ENCODE data around the gene LRRC4B. TPM values are rescaled to one million over a fixed set of nuclear protein-coding genes. Genes with fewer than 3 reads are reported as not detected.
"Not testable (repeated sequence)": the region's sequence is repeated elsewhere in the genome, so short reads cannot be mapped to it uniquely, and the experiment has no call there.

The LRRC4B gene, protein sequence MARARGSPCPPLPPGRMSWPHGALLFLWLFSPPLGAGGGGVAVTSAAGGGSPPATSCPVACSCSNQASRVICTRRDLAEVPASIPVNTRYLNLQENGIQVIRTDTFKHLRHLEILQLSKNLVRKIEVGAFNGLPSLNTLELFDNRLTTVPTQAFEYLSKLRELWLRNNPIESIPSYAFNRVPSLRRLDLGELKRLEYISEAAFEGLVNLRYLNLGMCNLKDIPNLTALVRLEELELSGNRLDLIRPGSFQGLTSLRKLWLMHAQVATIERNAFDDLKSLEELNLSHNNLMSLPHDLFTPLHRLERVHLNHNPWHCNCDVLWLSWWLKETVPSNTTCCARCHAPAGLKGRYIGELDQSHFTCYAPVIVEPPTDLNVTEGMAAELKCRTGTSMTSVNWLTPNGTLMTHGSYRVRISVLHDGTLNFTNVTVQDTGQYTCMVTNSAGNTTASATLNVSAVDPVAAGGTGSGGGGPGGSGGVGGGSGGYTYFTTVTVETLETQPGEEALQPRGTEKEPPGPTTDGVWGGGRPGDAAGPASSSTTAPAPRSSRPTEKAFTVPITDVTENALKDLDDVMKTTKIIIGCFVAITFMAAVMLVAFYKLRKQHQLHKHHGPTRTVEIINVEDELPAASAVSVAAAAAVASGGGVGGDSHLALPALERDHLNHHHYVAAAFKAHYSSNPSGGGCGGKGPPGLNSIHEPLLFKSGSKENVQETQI
- not detected for total RNA-seq

DNA sequence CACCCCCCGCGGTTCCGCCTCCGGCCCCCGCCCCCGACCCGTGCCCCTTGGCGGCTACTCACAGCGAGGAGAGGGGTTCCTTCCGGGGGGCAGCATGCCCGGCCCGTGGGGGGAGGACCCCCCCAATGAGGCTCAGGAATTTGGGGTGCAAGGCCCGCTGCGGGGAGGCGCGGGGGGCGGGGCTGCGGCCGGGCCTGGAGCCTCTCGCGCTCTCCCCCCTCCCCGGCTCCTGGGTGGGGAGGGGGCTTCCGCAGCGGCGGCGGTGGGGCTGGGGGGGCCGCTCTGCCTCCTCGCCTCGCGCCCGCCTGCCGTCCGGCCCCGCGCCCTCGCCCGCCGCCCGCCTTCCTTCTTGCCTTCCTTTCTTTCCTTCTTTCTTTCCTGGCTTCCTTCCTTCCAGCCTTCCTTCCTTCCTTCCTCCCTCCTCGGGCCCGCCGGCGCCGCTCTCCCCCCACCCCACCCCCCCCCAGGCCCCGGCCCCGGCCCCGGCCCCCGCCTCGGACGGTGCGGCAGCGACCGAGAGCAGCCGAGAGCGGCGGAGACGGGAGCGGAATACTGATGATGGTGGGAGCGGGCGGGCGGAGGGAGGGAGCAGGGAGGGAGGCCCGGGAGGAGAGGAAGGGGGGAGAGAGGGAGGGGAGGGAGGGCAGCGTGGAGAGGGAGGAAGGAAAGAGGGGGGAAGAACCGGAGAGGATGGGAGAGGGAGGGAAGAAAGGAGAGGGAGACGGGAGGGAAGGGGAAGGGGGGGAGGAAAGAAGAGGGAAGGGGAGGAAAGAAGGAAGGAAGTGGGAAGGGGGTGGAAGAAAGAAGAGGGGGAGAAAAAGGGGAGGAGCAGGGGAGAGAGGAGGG is at the start of gene LRRC4B:
Gene LRRC4B, minus strand, starts transcription at position 554 of the 846 bp plus-strand sequence. CDS start 19,597 bp downstream, outside the sequence.
- Mint-ChIP-seq H3K27ac (no peak within 1 kb of the TSS), H3K4me1 (peaks cover 8% of the 10 kb centered on the region), H3K27me3 (peaks cover 58% of the 10 kb centered on the region), H3K36me3 (no peaks in the 10 kb centered on the region), H3K4me3 (no peak within 1 kb of the TSS), H3K9me3 (no peaks in the 10 kb centered on the region)
- ATAC-seq (ENCODE audit: low read depth) (no peak), DNase-seq (no peak)
- POLR2A ChIA-PET, result no interaction called here

DNA sequence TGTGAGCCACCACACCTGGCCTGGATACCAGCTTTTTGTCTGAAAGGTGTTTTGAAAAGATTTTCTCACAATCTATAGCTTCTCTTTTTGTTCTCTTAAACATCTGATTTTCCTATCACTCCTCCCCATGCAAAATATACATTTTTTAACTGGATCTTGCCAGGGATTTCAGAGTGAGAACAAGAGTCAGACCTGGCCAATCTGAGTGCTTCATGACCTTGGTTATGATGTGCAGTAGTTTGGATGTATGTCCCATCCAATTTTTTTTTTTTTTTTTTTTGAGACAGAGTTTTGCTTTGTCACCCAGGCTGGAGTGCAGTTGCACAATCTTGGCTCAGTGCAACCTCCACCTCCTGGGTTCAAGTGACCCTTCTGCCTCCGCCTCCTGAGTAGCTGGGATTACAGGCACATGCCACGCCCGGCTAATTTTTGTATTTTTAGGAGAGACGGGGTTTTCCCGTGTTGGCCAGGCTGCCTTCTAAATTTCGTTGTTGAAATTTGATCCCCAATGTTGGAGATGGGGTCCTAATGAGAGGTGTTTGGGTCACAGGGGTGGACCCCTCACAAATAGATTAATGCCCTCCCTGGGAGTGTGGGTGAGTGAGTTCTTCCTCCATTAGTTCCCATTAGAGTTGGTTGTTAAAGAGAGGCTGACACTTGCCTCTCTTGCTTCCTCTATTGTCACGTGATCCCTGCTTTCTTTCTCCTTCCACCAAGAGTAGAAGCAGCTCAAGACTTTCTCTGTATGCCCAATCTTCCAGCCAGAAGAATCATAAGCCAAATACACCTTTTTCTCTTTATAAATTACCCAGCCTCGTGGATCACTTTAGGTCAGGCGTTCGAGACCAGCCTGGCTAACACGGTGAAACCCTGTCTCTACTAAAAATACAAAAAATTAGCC is 44.5 kb upstream of the LRRC4B start:
- POLR2A ChIA-PET; H3K4me1 Mint-ChIP-seq; H3K9me3 Mint-ChIP-seq; ATAC-seq (ENCODE audit: low read depth); H3K27ac Mint-ChIP-seq; H3K27me3 Mint-ChIP-seq; H3K4me3 Mint-ChIP-seq; H3K36me3 Mint-ChIP-seq; DNase-seq: not testable (repeated sequence)

DNA sequence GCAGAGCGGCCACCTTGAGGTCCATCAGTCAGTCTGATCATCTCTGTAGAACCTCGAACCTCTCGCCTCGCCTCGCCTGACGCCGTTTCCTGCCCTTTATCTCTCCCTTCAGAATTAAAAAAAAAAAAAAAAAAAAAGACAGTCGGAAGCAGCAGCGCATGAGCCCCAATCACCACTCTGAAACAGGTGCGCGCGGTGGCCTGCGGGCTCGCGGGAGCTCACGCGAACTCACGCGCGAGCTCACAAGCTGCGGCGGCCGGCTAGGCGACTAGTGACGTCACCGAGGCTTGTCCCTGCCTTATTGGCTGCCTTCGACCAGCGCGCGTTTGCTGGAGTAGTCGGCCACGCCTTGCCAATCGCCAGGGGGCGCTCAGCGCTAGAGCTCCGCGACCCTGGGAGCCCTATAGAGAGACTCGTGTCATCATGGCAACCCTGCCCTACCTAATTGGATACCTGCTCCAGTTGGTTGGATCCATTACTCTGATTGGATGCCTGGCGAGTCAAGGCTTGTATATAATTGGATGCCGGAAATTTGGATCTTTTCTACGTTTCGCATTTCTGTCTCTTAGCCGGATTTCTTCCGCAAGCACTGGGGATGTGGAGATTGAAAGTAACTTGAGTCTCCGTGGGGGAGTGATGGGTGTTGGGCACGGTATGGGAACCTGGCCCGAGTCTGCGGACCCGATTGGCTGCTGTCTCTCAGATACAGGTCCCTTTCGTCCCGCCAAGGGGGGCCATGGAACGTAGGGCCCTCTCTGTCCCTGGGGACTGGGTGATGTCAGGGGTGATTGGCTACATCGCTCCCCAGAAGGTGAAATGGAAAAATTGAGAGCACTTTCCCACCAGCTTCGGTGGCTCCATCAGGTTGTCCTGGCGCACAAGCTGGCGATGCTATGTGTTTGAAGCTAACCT is 39.9 kb upstream of the LRRC4B start:
- Mint-ChIP-seq H3K27me3 (peaks cover 18% of the 10 kb centered on the region), H3K4me3 (peak overlapping the region; percentile 58), H3K36me3 (peaks cover 2% of the 10 kb centered on the region), H3K27ac (peak overlapping the region; percentile 35), H3K4me1 (peaks cover 10% of the 10 kb centered on the region), H3K9me3 (no peaks in the 10 kb centered on the region)
- ATAC-seq (ENCODE audit: low read depth) (peak; percentile 85), DNase-seq (peak; percentile 88)
- POLR2A ChIA-PET, result interaction anchor here (0.6 kb wide), 1 partner anchor 953 kb away, joined by 3 read pairs; no protein-coding TSS in a partner anchor

DNA sequence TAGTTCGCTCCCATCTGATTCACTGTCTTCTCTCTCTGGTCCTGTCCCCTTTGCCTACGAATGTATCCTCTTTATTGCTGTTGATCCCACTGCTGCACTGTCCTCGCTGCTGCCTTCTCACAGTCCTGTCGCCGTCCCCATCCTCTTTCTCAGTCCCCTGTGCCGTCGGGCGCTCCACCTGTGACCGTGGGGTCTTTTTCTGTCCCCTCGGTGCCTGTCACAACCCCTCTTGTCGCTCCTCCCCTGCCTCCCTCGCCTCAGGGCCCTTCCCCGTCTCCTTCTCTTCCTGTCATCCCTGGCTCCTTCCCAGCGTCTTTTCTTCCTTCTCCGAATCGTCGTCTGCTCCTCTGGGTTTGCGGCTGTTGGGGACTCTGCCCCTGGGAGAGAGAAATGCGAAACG is 39.2 kb upstream of the LRRC4B start:
- Mint-ChIP-seq H3K9me3 (no peaks in the 10 kb centered on the region), H3K27ac (peak overlapping the region; percentile 21), H3K4me1 (peaks cover 10% of the 10 kb centered on the region), H3K36me3 (peaks cover 2% of the 10 kb centered on the region), H3K27me3 (peaks cover 25% of the 10 kb centered on the region), H3K4me3 (peak overlapping the region; percentile 33)
- POLR2A ChIA-PET, result no interaction called here
- DNase-seq (no peak), ATAC-seq (ENCODE audit: low read depth) (no peak)

DNA sequence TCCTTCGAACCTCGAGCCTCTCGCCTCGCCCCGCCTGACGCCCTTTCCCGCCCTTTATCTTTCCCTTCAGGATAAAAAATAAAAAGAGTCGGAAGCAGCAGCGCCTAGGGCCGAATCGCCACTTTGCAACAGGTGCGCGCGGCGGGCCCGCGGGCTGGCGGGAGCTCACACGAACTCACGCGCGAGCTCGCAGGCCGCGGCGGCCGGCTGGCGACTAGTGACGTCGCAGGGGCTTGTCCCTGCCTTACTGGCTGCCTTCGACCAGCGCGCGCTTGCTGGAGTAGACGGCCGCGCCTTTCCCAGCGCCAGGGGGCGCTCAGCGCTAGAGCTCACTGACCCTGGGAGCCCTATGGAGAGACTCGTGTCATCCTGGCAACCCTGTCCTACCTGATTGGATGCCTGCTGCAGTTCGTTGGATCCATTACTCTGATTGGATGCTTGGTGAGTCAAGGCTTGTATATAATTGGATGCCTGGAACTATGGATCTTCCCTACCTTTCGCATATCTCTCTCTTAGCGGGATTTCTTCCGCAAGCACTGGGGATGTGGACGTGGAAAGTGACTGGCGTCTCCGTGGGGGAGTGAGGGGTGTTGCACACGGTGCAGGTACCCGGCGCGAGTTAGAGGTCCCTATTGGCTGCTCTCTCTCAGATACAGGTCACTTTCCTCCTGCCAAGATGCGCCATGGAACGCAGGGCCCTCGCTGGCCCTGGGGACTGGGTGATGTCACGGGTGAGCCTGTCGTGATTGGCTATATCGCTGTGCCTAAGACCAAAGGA is 38.0 kb upstream of the LRRC4B start:
- H3K36me3 Mint-ChIP-seq, H3K9me3 Mint-ChIP-seq, POLR2A ChIA-PET, DNase-seq, H3K27ac Mint-ChIP-seq: not testable (repeated sequence)
- ATAC-seq (ENCODE audit: low read depth), result peak; percentile 38
- H3K4me1 Mint-ChIP-seq, result peaks cover 10% of the 10 kb centered on the region
- H3K27me3 Mint-ChIP-seq, result peaks cover 26% of the 10 kb centered on the region
- peak overlapping the region; percentile 25 for H3K4me3 Mint-ChIP-seq

DNA sequence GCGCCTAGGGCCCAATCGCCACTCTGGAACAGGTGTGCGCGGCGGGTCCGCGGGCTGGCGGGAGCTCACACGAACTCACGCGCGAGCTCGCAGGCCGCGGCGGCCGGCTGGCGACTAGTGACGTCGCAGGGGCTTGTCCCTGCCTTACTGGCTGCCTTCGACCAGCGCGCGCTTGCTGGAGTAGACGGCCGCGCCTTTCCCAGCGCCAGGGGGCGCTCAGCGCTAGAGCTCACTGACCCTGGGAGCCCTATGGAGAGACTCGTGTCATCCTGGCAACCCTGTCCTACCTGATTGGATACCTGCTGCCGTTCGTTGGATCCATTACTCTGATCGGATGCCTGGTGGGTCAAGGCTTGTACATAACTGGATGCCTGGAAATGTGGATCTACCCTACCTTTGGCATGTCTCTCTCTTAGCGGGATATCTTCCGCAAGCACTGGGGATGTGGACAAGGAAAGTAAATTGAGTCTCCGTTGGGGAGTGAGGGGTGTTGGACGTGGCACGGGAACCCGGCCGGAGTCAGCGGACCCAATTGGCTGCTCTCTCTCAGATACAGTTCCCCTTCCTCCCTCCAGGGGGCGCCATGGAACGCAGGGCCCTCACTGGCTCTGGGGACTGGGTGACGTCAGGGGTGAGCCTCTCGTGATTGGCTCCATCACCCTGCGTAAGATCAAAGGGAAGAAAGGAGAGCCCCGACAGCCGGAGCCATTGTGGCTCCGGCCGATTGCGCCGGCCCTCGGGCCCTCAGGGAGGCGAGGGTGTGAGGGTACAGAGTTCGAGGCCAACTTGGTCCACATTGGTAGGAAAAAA is 36.2 kb upstream of the LRRC4B start:
- H3K9me3 Mint-ChIP-seq; H3K27ac Mint-ChIP-seq; DNase-seq; POLR2A ChIA-PET; H3K4me3 Mint-ChIP-seq; ATAC-seq (ENCODE audit: low read depth); H3K36me3 Mint-ChIP-seq: not testable (repeated sequence)
- Mint-ChIP-seq H3K27me3 (peaks cover 30% of the 10 kb centered on the region), H3K4me1 (peaks cover 10% of the 10 kb centered on the region)

DNA sequence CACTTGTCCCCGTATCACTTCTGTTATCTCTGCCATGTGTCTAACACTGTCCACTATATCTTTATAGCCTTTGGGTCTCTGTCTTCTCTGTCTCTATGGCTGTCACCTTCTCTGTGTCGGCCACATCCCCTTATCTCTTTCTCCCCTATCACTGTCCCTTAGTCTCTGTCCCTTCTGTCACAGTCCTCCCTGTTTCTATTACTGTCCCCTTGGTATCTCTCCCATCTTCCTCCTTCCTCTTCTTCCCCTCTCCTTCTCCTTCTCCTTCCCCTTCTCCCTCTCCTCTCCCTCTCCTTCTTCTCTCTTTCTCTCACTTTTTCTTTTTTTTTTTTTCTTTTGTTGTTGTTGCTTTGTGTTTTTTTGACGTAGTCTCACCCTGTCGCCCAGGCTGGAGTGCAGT is 34.7 kb upstream of the LRRC4B start:
- H3K27ac Mint-ChIP-seq, result no peak overlapping the region
- no peak overlapping the region for H3K4me3 Mint-ChIP-seq
- peaks cover 31% of the 10 kb centered on the region for H3K27me3 Mint-ChIP-seq
- DNase-seq (no peak), ATAC-seq (ENCODE audit: low read depth) (no peak)
- POLR2A ChIA-PET, result no interaction called here
- H3K4me1 Mint-ChIP-seq, result peaks cover 7% of the 10 kb centered on the region
- H3K9me3 Mint-ChIP-seq, result no peaks in the 10 kb centered on the region
- peaks cover 2% of the 10 kb centered on the region for H3K36me3 Mint-ChIP-seq

DNA sequence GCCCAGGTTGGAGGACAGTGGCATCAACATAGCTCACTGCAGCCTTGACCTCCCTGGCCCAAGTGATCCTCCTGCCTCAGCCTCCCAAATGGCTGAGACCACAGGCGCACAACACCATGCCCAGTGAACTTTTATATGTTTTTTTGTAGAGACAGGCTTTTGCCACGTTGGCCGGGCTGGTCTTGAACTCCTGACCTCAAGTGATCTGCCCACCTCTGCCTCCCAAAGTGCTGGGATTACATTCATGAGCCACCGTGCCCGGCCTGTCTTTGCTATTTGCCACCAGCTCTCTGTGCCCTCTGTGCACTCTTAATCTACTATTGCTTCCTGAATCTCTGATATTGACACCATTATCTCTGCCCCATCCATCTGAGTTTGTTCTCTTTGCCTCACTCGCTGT is 34.3 kb upstream of the LRRC4B start:
- DNase-seq, result no peak
- no peaks in the 10 kb centered on the region for H3K9me3 Mint-ChIP-seq
- H3K36me3 Mint-ChIP-seq, result peaks cover 2% of the 10 kb centered on the region
- no peak overlapping the region for H3K27ac Mint-ChIP-seq
- peaks cover 29% of the 10 kb centered on the region for H3K27me3 Mint-ChIP-seq
- POLR2A ChIA-PET, result no interaction called here
- H3K4me3 Mint-ChIP-seq, result no peak overlapping the region
- H3K4me1 Mint-ChIP-seq, result peaks cover 4% of the 10 kb centered on the region
- ATAC-seq (ENCODE audit: low read depth), result no peak

DNA sequence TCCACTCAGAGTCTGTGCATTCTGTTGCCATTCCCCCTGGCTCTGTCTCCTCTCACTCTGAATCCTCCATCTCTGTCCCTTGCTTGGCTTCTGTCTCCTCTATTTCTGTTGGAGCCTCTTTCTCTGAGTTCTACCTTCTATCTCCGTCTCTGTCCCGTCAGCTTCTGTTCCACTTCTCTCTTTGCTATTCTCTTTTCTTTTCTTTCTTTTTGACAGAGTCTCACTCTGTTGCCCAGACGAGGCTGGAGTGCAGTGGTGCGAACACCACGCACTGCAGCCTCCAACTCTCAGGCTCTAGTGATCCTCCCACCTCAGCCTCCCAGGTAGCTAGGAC is 33.8 kb upstream of the LRRC4B start:
- no peak overlapping the region for H3K4me3 Mint-ChIP-seq
- H3K9me3 Mint-ChIP-seq, result no peaks in the 10 kb centered on the region
- DNase-seq (no peak), ATAC-seq (ENCODE audit: low read depth) (no peak)
- POLR2A ChIA-PET, result no interaction called here
- no peaks in the 10 kb centered on the region for H3K4me1 Mint-ChIP-seq
- H3K27ac Mint-ChIP-seq, result no peak overlapping the region
- peaks cover 25% of the 10 kb centered on the region for H3K27me3 Mint-ChIP-seq
- H3K36me3 Mint-ChIP-seq, result no peaks in the 10 kb centered on the region

DNA sequence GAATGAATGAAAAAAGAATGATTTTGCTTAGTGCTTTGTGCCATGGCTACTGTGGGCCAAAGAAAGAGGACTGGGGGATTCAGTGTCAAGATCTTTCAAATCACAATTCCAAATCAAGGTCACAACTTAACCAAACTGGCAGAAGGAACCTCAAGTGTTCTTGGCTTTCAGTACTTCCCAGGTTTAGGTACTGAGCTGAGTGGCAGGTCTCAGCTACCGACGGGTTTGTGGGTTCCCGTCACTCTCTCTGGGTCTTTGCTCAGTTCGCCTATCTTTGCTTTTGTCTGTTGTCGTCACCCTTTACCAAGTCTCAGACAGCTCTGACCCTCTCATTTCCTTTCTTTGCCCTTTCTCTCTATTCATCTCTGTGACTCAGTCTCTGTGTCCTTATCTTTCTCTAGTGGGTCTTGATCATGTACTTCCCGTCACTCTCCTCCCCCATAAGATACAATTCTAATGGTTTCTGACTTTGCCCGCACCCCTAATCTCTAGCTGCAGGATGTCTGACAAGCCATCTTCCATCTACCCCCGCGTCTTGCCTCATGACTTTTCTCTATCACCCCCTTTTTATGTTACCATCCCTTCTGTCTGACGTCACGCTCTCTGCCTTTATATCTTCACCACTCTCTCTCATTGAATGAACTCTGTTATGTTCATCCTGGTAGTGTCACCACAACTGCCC is 33.3 kb upstream of the LRRC4B start:
- no peak for ATAC-seq (ENCODE audit: low read depth)
- H3K4me1 Mint-ChIP-seq, result no peaks in the 10 kb centered on the region
- H3K4me3 Mint-ChIP-seq, result no peak overlapping the region
- H3K36me3 Mint-ChIP-seq, result no peaks in the 10 kb centered on the region
- DNase-seq, result no peak
- POLR2A ChIA-PET, result no interaction called here
- H3K27ac Mint-ChIP-seq, result no peak overlapping the region
- no peaks in the 10 kb centered on the region for H3K9me3 Mint-ChIP-seq
- H3K27me3 Mint-ChIP-seq, result peaks cover 23% of the 10 kb centered on the region

Measured in activated naive CD8-positive, alpha-beta T cell treated with anti-CD3 and anti-CD28 coated beads, Interleukin-2, amount 10 ng/mL, durations not matched to agents 7 days and 5 days (primary cell).